Heart left ventricle (tissue), 13 donors: ENCODE data around the gene RNF112.

Experiments
- CTCF ChIP-seq, 12 donors: fragments of 200-600 bp; sonication (generic) in 4 of 12; IDR thresholded peaks; one replicate each; pipeline versions ENCODE4 v1.5.0 to v1.8.0; 2018 to 2022; ENCODE audit warnings: antibody characterized with exemption in 12 of 12, mild to moderate bottlenecking in 5 of 12
- POLR2A ChIP-seq, 2 donors: fragments of 450-650 bp; IDR thresholded peaks; one replicate each; pipeline ENCODE4 v1.6.1; 2017; ENCODE audit warnings: antibody characterized with exemption in 2 of 2, mild to moderate bottlenecking in 2 of 2, moderate library complexity in 2 of 2
- donor health status: ischemic (EF 13 %, LVEDD 7.1; RV severe dilation, severe dysfunction).
- donor health status: DM: no; HTN: yes; CAD: no.
- donor health status: DM: no; HTN: no; CAD: no.
- donor health status: ischemic (EF 25% LVEDD 6.9; RV normal size, moderate dysfunction).
- donor health status: ischemic (EF 25% LVEDD 5.7; RV mildly dilated, moderate dysfunction).
- donor health status: ischemic (EF 35%, LVEDD 5.7; RV mildly dilated, moderate dysfunction).
- donor health status: nonischemic (EF 11% LVEDD 7.7; RV severe dilation, severe dysfunction).
- donor health status: DM: yes; HTN: yes; CAD: no.
- donor health status: PGD.
- donor health status: ischemic (EF 29% LVEDD 5.4; RV normal size, mild dysfunction).
- donor health status: nonischemic (EF 23%, LVEDD 6.1; RV moderate dilation, normal function).

DNA sequence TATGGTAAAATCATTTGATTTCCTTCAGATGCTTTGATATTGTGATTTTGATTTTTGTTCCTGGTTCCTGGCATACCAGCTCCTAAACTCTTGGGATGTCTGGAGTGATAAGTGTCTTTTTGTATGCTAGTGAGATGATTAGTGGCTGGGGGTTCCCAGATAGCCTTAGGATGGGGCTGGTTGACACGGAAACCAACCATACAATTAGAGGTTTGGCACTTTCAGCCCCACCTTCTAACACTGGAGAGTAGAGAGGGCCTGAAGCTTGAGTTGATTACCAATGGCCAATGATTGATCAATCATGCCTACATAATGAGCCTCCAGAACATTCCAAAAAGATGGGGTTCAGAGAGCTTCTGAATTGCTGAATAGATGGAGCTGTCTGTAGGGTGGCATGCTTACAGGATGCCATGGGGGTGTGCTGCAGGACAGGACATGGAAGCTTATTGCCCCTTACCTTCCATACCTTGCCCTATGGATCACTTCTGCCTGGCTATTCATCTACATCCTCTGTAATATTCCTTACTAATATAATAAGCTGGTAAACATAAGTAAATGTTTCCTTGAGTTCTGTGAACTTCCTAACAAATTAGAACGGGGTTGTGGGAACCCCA lies 22.8 kb downstream of the RNF112 start:
- TF ChIP-seq CTCF (IDR thresholded peaks at IDR 0.05) (no peak), POLR2A (IDR thresholded peaks at IDR 0.05) (no peak)
